Measurements from ENCODE around the gene ANGEL2.

Gene ANGEL2

DNA sequence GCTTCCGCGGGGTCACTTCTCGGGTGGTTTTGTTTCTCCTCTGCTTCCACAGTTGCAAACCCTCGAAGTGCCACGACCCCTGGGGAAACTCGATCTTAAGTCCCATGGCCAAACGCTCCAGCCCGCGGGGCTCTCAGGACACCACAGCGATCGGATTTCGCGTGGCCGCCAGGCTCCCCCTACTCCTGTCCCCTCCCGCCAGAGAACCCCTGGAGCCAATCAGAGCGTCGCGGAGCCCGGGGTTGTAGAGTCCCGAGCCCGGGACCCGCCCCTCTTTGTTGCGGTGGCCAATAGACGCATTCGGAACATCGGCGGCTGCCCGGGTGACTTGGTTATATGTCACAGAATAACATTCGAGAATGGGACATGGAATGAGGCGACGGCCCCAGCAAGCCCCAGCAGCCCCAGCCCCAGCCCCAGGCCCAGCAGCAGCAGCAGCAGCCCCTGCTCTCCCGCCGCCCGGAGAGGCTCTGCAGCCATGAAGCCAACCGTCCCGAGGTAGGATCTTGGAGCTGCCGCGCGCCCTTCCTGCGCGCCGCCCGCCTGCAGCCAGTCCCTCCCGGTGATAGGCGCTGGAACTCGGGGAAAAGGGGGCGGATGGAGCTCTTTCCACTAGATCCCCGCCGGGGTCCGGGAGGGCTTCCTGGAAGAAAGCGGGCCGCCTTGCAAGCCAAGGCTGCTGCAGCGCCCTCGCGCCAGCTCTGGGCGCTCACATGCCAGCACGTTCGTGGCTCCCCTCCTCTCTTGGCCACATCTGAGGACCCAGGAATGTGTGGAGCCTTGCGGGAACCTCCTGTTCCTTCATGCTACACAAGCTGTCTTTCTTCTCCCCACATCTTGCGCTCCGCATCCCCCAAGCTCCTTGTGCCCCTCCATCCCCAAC is 65.2 kb downstream of the ANGEL2 start, which contains the start of gene VASH2:
TSS of gene VASH2 (plus strand) at position 299 of the 883 bp plus-strand sequence. CDS start 1,002 bp downstream, outside the sequence.
- ATAC-seq = peak; percentile 95 to 96

DNA sequence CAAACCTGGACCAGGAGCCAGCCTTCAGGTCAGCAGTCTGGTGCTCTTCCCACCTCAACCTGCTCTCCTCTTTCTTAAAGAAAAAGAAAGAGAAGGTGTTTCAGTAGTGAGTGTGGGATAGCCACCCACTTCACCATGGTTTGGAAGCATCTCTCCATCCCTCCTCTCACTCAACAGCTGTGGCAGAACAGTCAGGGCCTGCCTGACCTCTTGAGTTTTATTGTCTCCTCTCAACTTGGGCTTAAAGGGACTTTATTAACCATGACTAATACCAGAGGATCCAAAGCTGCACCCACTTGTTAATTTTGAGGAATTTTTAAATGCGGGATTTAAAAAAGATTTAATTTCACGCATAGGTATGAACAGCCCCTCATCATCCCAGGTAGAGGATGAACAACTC is 65.9 kb downstream of the ANGEL2 start:
- no peak for ATAC-seq

DNA sequence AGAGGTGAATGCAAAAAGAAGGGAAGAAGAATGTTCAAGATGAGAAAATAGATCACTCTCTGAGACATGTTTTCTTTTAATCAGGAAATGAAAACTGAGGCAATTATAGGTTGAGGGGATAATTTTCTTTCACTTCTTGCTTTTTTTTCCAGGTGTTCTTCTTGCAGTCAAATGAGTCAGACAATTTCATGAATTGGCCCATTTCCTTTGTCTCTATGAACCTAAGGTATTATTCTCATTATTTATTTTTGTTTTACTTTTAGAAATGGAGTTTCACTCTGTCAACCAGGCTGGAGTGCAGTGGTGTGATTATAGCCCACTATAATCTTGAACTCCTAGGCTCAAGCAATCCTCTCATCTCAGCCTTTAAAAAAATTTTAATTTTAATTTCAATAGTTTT is 68.8 kb downstream of the ANGEL2 start:
- no peak for ATAC-seq

DNA sequence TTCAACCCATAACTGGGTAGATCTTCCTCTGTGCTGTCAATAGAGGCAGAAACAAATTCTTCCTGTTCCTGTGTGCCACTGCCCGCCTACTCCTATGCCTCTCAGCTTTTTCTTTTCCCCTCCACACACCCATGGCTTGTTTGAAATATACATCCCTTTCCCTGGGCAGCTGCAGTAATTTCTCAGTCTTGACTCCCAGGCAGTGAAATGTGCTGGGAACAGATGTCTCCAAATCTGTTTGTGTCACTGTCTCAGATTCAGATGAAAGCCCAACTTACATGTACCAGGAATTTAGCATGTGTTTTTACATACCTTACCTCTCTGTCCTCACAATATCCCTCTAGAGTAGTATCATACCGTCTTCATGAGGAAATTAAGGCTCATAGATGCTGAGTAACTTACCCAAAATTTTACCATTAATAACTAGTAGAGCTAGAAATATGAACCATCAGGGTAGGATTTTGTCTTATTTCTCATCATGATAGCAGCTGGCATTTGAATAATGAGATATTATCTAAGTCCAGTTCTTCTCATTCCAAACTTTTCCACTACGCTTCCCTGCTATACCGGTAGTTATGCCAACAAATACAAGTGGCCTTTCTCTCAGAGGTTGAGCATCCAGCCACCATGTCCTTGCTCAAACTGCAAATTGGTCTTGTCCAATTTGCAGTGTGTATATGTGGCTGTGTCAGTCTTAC is 70.1 kb downstream of the ANGEL2 start:
- no peak for ATAC-seq

DNA sequence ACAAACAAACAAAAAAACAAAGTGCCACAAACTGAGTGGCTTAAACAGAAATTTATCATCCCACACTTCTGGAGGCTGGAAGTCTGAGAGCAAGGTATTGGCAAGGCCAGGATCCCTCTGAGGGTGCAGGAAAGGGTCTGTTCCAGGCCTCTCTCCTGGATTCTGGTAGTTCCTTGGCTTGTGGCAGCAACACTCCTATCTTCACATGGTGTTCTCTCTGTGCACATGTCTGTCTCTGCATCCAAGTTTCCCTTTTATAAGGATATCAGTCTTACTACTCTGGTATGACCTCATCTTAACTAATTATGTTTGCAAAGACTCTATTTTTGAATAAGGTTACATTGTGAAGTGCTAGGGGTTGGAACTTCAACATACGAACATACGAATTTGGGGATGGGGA is 70.6 kb downstream of the ANGEL2 start:
- no peak for ATAC-seq

DNA sequence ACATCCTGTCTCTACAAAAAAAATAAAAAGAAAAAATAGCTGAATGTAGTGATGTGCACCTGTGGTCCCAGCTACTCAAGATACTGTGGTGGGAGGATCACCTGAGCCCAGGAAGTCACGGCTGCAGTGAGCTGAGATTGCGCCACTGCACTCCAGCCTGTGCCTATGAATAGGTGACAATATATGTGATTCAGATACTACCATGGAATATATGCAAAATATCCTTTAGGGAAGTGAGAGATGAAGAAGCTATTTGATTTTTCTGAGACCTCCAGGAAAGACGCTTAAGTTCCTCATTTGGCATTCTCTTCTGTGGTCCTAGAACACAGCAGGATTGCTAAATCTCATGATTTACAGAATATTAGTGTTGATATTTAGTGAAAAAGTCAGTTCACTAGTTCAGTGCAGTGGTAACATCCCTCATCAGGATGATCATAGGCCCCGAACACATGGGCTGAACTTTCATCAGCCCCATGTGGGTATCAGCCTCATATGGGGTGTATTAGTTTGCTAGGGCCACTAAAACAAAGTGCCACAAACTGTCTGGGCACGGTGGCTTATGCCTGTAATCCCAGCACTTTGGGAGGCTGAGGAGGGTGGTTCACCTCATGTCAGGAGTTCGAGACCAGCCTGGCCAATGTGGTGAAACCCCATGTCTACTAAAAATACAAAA is 71.3 kb downstream of the ANGEL2 start:
- no peak for ATAC-seq

DNA sequence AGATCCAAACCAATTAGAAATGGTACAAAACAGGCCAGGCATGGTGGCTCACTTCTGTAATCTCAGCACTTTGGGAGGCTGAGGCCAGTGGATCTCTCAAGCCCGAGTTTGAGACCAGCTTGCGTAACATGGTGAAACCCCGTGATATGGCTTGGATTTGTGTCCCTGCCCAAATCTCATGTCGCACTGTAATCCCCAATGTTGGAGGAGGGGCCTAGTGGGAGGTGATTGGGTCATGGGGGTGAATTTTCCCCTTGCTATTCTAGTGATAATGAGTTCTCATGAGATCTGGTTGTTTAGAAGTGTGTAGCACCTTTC is 72.3 kb downstream of the ANGEL2 start:
- no peak for ATAC-seq

DNA sequence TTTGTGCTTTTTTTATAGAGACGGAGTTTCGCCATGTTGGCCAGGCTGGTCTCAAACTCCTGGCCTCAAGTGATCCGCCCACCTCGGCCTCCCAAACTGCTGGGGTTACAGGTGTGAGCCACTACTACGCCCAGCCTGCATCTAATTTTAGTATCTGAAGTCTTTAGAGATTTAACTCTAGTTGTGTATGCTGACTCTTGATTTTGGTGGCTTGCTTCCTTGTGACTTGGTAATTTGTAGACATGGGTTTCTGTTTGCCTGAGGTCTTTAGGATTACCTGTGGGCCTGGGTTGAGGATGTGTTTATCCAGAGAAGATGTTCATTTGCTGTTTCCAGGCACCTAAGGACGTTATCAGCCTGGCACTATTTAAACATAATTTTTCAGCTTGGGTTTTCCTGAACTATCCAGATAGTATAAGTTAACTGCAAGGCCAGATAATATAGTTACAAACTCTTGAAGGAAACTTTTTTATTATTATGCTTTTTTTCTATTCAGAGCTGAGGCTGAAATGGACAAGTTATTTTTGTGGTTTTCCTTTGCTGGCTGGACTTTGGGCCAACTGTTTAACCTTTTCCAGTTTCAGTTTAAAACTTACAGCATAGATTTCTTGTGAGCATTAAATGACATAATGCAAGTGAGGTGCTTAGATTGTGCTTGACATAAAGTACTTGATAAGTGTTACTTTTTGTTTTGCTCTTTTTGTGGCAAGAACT is 72.8 kb downstream of the ANGEL2 start:
- no peak for ATAC-seq

Data from activated CD4-positive, CD25-positive, alpha-beta regulatory T cell treated with anti-CD3 and anti-CD28 coated beads, Interleukin-2, amount 50 U/mL, for 24 hours (primary cell).